Esophagus squamous epithelium (tissue), 4 donors: Measurements from ENCODE around the gene PSMB7.

Experiments
- CTCF ChIP-seq, 6 experiments: fragments of 450-650 bp in 4 of 6; fragments of 200-600 bp in 2 of 6; sonication (generic) in 2 of 6; IDR thresholded peaks; one replicate each; pipeline ENCODE4 v1.5.1; 2016 to 2019; ENCODE audit warnings: antibody characterized with exemption in 6 of 6, mild to moderate bottlenecking in 4 of 6, moderate library complexity in 4 of 6
- POLR2A ChIP-seq, 4 donors: fragments of 450-650 bp; IDR thresholded peaks; one replicate each; pipeline ENCODE4 v1.6.1; 2017; ENCODE audit warnings: antibody characterized with exemption in 4 of 4, mild to moderate bottlenecking in 4 of 4, moderate library complexity in 3 of 4

- TF ChIP-seq CTCF (IDR thresholded peaks at IDR 0.05): no peak
- no peak for TF ChIP-seq POLR2A (IDR thresholded peaks at IDR 0.05)
Observed at GRCh38 chr9:124365036-124365435, 50.2 kb downstream of the PSMB7 start.
